H9 (cell line): ENCODE data around the gene EMC8. TPM values are rescaled to one million over a fixed set of nuclear protein-coding genes. Genes with fewer than 3 reads are reported as not detected.

Experiments
- DNase-seq: peaks from one replicate; pipeline ENCODE4 v3.0.0-alpha.2; 2017
- H2AFZ ChIP-seq: one replicate; pipeline ENCODE4 v1.6.1; 2013; ENCODE audit warnings: mild to moderate bottlenecking, low read length, control low read depth, moderate library complexity
- H2AK5ac ChIP-seq: 2 replicates; pipeline ENCODE4 v1.6.1; 2013; ENCODE audit warnings: low read length, control low read depth, mixed read lengths; ENCODE audit not compliant: insufficient read length
- H2BK120ac ChIP-seq: one replicate; pipeline ENCODE4 v1.6.1; 2013; ENCODE audit warnings: low read depth, mild to moderate bottlenecking, low read length, control low read depth, inconsistent platforms; ENCODE audit not compliant: poor library complexity, severe bottlenecking
- H2BK12ac ChIP-seq: 2 replicates; pipeline ENCODE4 v1.6.1; 2013; ENCODE audit warnings: low read length, control low read depth, mixed read lengths, low read depth; ENCODE audit not compliant: insufficient read length
- H2BK15ac ChIP-seq: 2 replicates; pipeline ENCODE4 v1.6.1; 2013; ENCODE audit warnings: low read depth, low read length, control low read depth
- H2BK20ac ChIP-seq: one replicate; pipeline ENCODE4 v1.6.1; 2013; ENCODE audit warnings: low read depth, mild to moderate bottlenecking, low read length, control low read depth, inconsistent platforms; ENCODE audit not compliant: poor library complexity, severe bottlenecking
- H2BK5ac ChIP-seq: 2 replicates; pipeline ENCODE4 v1.6.1; 2013; ENCODE audit warnings: low read length, control low read depth, mixed read lengths; ENCODE audit not compliant: insufficient read length
- H3K14ac ChIP-seq: 2 replicates; pipeline ENCODE4 v1.6.1; 2013; ENCODE audit warnings: low read length, control low read depth; ENCODE audit not compliant: insufficient read depth
- H3K18ac ChIP-seq: 2 replicates; pipeline ENCODE4 v1.6.1; 2013; ENCODE audit warnings: low read depth, mild to moderate bottlenecking, mixed read lengths, low read length, control low read depth; ENCODE audit not compliant: insufficient read length
- H3K23ac ChIP-seq: 2 replicates; pipeline ENCODE4 v1.6.1; 2013; ENCODE audit warnings: low read length, control low read depth, mixed read lengths, low read depth; ENCODE audit not compliant: insufficient read length
- H3K23me2 ChIP-seq: 2 replicates; pipeline ENCODE4 v1.6.1; 2013; ENCODE audit warnings: low read depth, mild to moderate bottlenecking, mixed read lengths, low read length, control low read depth; ENCODE audit not compliant: insufficient read length, poor library complexity, severe bottlenecking
- H3K27ac ChIP-seq: 2 replicates; pipeline ENCODE4 v1.5.1; 2013; ENCODE audit warnings: low read length, control low read depth, mixed read lengths, low read depth; ENCODE audit not compliant: insufficient read length
- H3K27me3 ChIP-seq: 2 replicates; pipeline ENCODE4 v1.6.1; 2013; ENCODE audit warnings: low read length, control low read depth, inconsistent platforms; ENCODE audit not compliant: insufficient read depth
- H3K4ac ChIP-seq: 2 replicates; pipeline ENCODE4 v1.6.1; 2013; ENCODE audit warnings: low read depth, mild to moderate bottlenecking, control low read depth, inconsistent platforms, low read length, moderate library complexity
- H3K4me1 ChIP-seq: 2 replicates; pipeline ENCODE4 v1.6.1; 2013; ENCODE audit warnings: low read length, control low read depth, inconsistent platforms; ENCODE audit not compliant: insufficient read depth
- H3K4me2 ChIP-seq: 2 replicates; pipeline ENCODE4 v1.6.1; 2013; ENCODE audit warnings: low read length, control low read depth, mixed read lengths; ENCODE audit not compliant: insufficient read length, insufficient read depth
- H3K56ac ChIP-seq: 2 replicates; pipeline ENCODE4 v1.6.1; 2013; ENCODE audit warnings: low read depth, mild to moderate bottlenecking, mixed read lengths, low read length, control low read depth; ENCODE audit not compliant: insufficient read length
- H3K79me1 ChIP-seq: 2 replicates; pipeline ENCODE4 v1.6.1; 2013; ENCODE audit warnings: low read depth, mild to moderate bottlenecking, moderate library complexity, low read length, control low read depth, inconsistent platforms; ENCODE audit not compliant: insufficient read depth, poor library complexity, severe bottlenecking
- H3K79me2 ChIP-seq: 2 replicates; pipeline ENCODE4 v1.6.1; 2013; ENCODE audit warnings: low read length, control low read depth, inconsistent platforms; ENCODE audit not compliant: insufficient read depth
- H3K9ac ChIP-seq: 2 replicates; pipeline ENCODE4 v1.6.1; 2013; ENCODE audit warnings: low read length, control low read depth, mixed read lengths; ENCODE audit not compliant: insufficient read length; ENCODE audit errors: extremely low read depth
- H3K9me3 ChIP-seq: one replicate; pipeline ENCODE4 v1.6.1; 2013; ENCODE audit warnings: low read depth, low read length, inconsistent platforms; ENCODE audit not compliant: control insufficient read depth
- H3T11ph ChIP-seq: one replicate; pipeline ENCODE4 v1.6.1; 2013; ENCODE audit warnings: mild to moderate bottlenecking, low read length, control low read depth, inconsistent platforms
- H4K20me1 ChIP-seq: one replicate; pipeline ENCODE4 v1.6.1; 2013; ENCODE audit not compliant: control insufficient read depth, insufficient read length, insufficient read depth
- H4K5ac ChIP-seq: 2 replicates; pipeline ENCODE4 v1.6.1; 2013; ENCODE audit warnings: low read depth, mild to moderate bottlenecking, mixed read lengths, low read length, control low read depth; ENCODE audit not compliant: insufficient read length
- H4K8ac ChIP-seq: replicated peaks from 2 replicates; pipeline ENCODE4 v1.6.1; 2013; ENCODE audit warnings: low read length, control low read depth, mixed read lengths, low read depth; ENCODE audit not compliant: insufficient read length
- H4K91ac ChIP-seq: 2 replicates; pipeline ENCODE4 v1.6.1; 2013; ENCODE audit warnings: low read depth, mild to moderate bottlenecking, moderate library complexity, mixed read lengths, low read length, control low read depth; ENCODE audit not compliant: insufficient read length
- H3K27ac Mint-ChIP-seq, 3 experiments: 2 replicates in 2 of 3; 3 replicates in 1 of 3; pipeline ENCODE4 v1.8.0; 2020 to 2021; ENCODE audit warnings: mixed read lengths in 3 of 3, mild to moderate bottlenecking in 1 of 3, moderate library complexity in 1 of 3
- H3K27me3 Mint-ChIP-seq: 2 replicates; pipeline ENCODE4 v1.8.0; 2021; ENCODE audit warnings: low read depth, mild to moderate bottlenecking, moderate library complexity, mixed read lengths
- H3K36me3 Mint-ChIP-seq, 3 experiments: 2 replicates in 2 of 3; 3 replicates in 1 of 3; pipeline ENCODE4 v1.8.0; 2020 to 2021; ENCODE audit warnings: low read depth in 3 of 3, mixed read lengths in 3 of 3; ENCODE audit not compliant: insufficient read depth in 1 of 3
- H3K4me1 Mint-ChIP-seq, 2 experiments: 2 replicates each; pipeline ENCODE4 v1.8.0; 2020; ENCODE audit warnings: mixed read lengths in 2 of 2
- H3K4me3 Mint-ChIP-seq, 2 experiments: 2 replicates in 1 of 2; 3 replicates in 1 of 2; pipeline ENCODE4 v1.8.0; 2020 to 2021; ENCODE audit warnings: mild to moderate bottlenecking in 2 of 2, mixed read lengths in 2 of 2, moderate library complexity in 1 of 2
- H3K9me3 Mint-ChIP-seq, 2 experiments: 2 replicates in 1 of 2; 3 replicates in 1 of 2; pipeline ENCODE4 v1.8.0; 2020; ENCODE audit warnings: mild to moderate bottlenecking in 2 of 2, mixed read lengths in 2 of 2, moderate library complexity in 1 of 2
- WGBS: extraction: QIAGEN DNeasy Blood & Tissue Kit; methylation state at CpG from one replicate; pipeline ENCODE4 v1.1.7; 2013; ENCODE audit warnings: missing lambda C conversion rate, low lambda C conversion rate, mixed read lengths; ENCODE audit not compliant: insufficient read length; ENCODE audit errors: extremely low coverage; 5-methylcytosine and 5-hydroxymethylcytosine counted together
- total RNA-seq: library from RNA; stranded (reverse); gene quantifications from 2 replicates; pipeline ENCODE4 v1.2.1, GENCODE V29; 2021
- TF ChIP-seq, protein P1 (sequence below): fragments of 200-600 bp; sonication (generic); conservative IDR thresholded peaks from 3 replicates; pipeline ENCODE4 v1.8.0; 2021; ENCODE audit warnings: antibody characterized with exemption, mild to moderate bottlenecking

The EMC8 gene
- total RNA-seq, 1 experiment from 2014 or later, result 52.3 TPM

DNA sequence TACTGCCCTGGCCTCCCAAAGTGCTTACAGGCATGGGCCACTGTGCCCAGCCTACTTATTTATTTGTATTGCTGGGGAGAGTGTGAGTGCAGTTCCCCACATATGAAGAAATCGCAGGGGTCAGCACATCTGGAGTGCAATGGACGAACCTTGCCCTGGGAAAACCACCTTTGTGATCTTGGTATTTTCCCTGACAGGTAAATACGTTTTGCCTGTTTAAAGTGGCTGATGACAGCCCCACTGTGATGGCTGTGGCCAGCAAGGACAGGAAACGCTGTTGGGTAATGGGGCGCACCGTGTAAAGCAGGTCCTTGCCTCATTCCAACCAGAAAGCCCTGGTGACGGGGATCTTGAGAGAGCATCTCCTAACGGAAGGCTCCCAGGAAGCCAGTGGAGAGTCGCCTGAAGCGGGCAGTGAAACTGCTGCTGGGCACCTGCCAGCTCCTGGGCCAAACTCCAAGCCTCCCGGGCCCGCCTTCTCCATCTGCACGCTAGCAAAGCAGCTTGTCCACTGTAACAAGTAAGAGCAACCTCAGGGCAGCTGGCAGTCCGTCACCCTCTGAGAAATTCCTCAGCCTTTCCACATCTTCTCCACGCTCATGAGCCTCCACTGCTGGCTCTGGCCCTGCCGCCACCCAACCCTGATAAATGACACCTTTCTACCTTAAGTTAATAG, 17.5 kb downstream of the EMC8 start:
- Histone ChIP-seq H3K27ac (no peak overlapping the region), H3K79me1 (no peaks in the 10 kb centered on the region), H3K4me2 (no peak overlapping the region), H3K27me3 (no peaks in the 10 kb centered on the region), H2BK20ac (no peak overlapping the region), H3K4ac (no peak overlapping the region), H3K14ac (no peak overlapping the region), H3K9me3 (no peaks in the 10 kb centered on the region), H3K23ac (no peak overlapping the region), H3K56ac (no peak overlapping the region), H3K18ac (no peak overlapping the region), H2AFZ (no peak overlapping the region), H2BK12ac (no peak overlapping the region), H4K8ac (no peak overlapping the region), H3K9ac (no peak overlapping the region), H2BK5ac (no peak overlapping the region), H3T11ph (no peak overlapping the region), H2AK5ac (no peak overlapping the region), H3K23me2 (no peaks in the 10 kb centered on the region), H4K91ac (no peak overlapping the region), H3K4me1 (no peaks in the 10 kb centered on the region), H2BK15ac (no peak overlapping the region), H4K5ac (no peak overlapping the region), H4K20me1 (no peaks in the 10 kb centered on the region), H3K79me2 (no peaks in the 10 kb centered on the region; the same call in 1 of the 2 replicates), H2BK120ac (no peak overlapping the region)
- no peaks in the 10 kb centered on the region for H3K27me3 Mint-ChIP-seq
- H3K27ac Mint-ChIP-seq, result peak overlapping the region; percentile 6 to 22 (median 14); a peak in 3 of 7 replicates
- H3K36me3 Mint-ChIP-seq, result peaks cover 19 to 68% (median 59%) of the 10 kb centered on the region in 3 experiments; a peak in 6 of 7 replicates
- H3K9me3 Mint-ChIP-seq, result no peaks in the 10 kb centered on the region
- no peak for DNase-seq
- H3K4me1 Mint-ChIP-seq, result no peaks in the 10 kb centered on the region
- no CpG with 5 or more reads among the region's 16 CpGs for WGBS
- TF ChIP-seq, protein P1, sequence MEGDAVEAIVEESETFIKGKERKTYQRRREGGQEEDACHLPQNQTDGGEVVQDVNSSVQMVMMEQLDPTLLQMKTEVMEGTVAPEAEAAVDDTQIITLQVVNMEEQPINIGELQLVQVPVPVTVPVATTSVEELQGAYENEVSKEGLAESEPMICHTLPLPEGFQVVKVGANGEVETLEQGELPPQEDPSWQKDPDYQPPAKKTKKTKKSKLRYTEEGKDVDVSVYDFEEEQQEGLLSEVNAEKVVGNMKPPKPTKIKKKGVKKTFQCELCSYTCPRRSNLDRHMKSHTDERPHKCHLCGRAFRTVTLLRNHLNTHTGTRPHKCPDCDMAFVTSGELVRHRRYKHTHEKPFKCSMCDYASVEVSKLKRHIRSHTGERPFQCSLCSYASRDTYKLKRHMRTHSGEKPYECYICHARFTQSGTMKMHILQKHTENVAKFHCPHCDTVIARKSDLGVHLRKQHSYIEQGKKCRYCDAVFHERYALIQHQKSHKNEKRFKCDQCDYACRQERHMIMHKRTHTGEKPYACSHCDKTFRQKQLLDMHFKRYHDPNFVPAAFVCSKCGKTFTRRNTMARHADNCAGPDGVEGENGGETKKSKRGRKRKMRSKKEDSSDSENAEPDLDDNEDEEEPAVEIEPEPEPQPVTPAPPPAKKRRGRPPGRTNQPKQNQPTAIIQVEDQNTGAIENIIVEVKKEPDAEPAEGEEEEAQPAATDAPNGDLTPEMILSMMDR, result no peak
- H3K4me3 Mint-ChIP-seq, result no peak overlapping the region
